Measurements from ENCODE around the gene GPRC5B.

GPRC5B gene

GRCh38 chr16:19923396-19923795 lies 38.7 kb upstream of the GPRC5B start:
- H3K4me3 ChIP-seq (replicated peaks; ENCODE audit: low read depth, low read length): no peak overlapping the region
- H3K27me3 ChIP-seq (replicated peaks; ENCODE audit: control insufficient read depth, insufficient read depth, low read length): no peaks in the 10 kb centered on the region
- no peaks in the 10 kb centered on the region for H3K36me3 ChIP-seq (ENCODE audit: control insufficient read depth, insufficient read depth, low read length)
- DNase-seq (ENCODE audit: extremely low read depth, insufficient read length): no peak
- TF ChIP-seq, protein P1, sequence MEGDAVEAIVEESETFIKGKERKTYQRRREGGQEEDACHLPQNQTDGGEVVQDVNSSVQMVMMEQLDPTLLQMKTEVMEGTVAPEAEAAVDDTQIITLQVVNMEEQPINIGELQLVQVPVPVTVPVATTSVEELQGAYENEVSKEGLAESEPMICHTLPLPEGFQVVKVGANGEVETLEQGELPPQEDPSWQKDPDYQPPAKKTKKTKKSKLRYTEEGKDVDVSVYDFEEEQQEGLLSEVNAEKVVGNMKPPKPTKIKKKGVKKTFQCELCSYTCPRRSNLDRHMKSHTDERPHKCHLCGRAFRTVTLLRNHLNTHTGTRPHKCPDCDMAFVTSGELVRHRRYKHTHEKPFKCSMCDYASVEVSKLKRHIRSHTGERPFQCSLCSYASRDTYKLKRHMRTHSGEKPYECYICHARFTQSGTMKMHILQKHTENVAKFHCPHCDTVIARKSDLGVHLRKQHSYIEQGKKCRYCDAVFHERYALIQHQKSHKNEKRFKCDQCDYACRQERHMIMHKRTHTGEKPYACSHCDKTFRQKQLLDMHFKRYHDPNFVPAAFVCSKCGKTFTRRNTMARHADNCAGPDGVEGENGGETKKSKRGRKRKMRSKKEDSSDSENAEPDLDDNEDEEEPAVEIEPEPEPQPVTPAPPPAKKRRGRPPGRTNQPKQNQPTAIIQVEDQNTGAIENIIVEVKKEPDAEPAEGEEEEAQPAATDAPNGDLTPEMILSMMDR (IDR thresholded peaks at IDR 0.05; ENCODE audit: insufficient read depth, low read length, poor library complexity, severe bottlenecking): no peak

DNA sequence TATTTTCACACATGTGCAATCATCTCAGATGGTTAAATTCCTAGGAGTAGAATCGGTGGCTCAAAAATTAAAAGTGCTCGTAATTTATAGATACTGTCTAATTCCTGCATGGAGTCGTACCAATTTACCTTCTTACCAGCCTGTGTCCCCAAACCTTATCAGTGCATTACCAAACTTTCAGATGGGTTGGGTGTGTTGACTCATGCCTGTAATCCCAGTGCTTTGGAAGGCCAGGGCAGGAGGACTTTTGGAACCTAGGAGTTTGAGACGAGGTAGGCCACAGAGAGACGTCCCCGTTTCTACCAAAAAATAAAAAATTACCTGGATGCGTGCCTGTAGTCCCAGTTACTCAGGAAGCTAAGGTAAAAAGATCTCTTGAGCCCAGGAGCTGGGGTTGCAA lies 34.5 kb upstream of the GPRC5B start:
- no peaks in the 10 kb centered on the region for H3K36me3 ChIP-seq (ENCODE audit: control insufficient read depth, insufficient read depth, low read length)
- no peaks in the 10 kb centered on the region for H3K27me3 ChIP-seq (replicated peaks; ENCODE audit: control insufficient read depth, insufficient read depth, low read length)
- no peak overlapping the region for H3K4me3 ChIP-seq (replicated peaks; ENCODE audit: low read depth, low read length)
- DNase-seq (ENCODE audit: extremely low read depth, insufficient read length): no peak
- TF ChIP-seq, protein P1 (IDR thresholded peaks at IDR 0.05; ENCODE audit: insufficient read depth, low read length, poor library complexity, severe bottlenecking): no peak

DNA sequence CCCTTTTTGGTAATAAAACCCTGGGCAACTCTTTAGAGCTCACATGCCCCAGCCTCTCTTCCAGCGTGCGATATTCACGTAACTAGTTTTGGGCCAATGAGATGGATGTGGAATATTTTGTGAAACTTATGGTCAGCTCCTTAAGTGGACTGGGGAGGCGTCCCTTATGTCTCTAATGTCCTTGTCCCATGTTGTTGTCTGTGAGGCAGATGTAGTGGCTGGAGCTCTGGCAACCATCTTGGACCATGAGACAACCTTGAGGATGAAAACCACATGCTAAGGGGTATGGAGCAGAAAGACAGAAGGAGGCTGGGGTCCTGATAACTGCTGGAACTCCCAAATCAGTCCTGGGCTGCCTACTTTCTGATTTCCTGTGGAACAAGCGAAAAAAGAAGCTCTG lies 31.4 kb upstream of the GPRC5B start:
- no peak overlapping the region for H3K4me3 ChIP-seq (replicated peaks; ENCODE audit: low read depth, low read length)
- TF ChIP-seq, protein P1 (IDR thresholded peaks at IDR 0.05; ENCODE audit: insufficient read depth, low read length, poor library complexity, severe bottlenecking): no peak
- no peaks in the 10 kb centered on the region; the same call in 1 of the 2 replicates for H3K27me3 ChIP-seq (replicated peaks; ENCODE audit: control insufficient read depth, insufficient read depth, low read length)
- H3K36me3 ChIP-seq (ENCODE audit: control insufficient read depth, insufficient read depth, low read length): no peaks in the 10 kb centered on the region
- no peak for DNase-seq (ENCODE audit: extremely low read depth, insufficient read length)

DNA sequence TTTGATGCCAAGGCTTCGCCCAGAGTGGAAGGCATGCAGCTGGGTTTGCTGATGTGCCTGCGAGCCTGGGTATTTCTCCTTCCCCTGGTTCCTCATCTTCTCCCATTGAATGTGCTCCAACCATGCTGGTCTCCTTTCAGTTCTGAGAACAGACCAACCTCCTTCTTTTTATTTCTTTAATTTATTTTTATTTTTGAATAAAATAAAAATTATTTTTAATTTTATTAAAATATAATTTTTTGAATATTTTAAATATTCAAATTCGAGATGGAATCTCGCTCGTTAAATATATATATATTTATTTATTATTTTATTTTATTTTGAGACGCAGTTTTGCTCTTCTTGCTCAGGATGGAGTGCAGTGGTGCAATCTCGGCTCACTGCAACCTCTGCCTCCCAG lies 30.2 kb upstream of the GPRC5B start:
- no peaks in the 10 kb centered on the region for H3K36me3 ChIP-seq (ENCODE audit: control insufficient read depth, insufficient read depth, low read length)
- no peak for DNase-seq (ENCODE audit: extremely low read depth, insufficient read length)
- H3K4me3 ChIP-seq (replicated peaks; ENCODE audit: low read depth, low read length): no peak overlapping the region
- H3K27me3 ChIP-seq (replicated peaks; ENCODE audit: control insufficient read depth, insufficient read depth, low read length): no peaks in the 10 kb centered on the region; the same call in 1 of the 2 replicates
- TF ChIP-seq, protein P1 (IDR thresholded peaks at IDR 0.05; ENCODE audit: insufficient read depth, low read length, poor library complexity, severe bottlenecking): no peak

DNA sequence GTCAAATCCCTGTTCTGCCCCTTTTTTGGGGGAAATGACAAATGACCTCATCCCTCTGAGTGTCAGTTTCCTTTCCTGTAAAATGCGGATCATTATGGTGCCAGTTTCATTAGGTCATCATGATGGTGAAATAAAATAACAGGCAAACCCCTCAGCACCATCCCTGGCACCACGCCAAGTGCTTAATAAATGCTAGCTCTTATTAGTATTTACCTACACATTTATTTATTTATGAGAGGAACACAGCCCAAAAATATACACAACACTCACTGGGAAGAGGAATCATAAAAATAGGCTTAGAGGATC lies 28.6 kb upstream of the GPRC5B start:
- no peaks in the 10 kb centered on the region; the same call in 1 of the 2 replicates for H3K27me3 ChIP-seq (replicated peaks; ENCODE audit: control insufficient read depth, insufficient read depth, low read length)
- TF ChIP-seq, protein P1 (IDR thresholded peaks at IDR 0.05; ENCODE audit: insufficient read depth, low read length, poor library complexity, severe bottlenecking): no peak
- no peaks in the 10 kb centered on the region for H3K36me3 ChIP-seq (ENCODE audit: control insufficient read depth, insufficient read depth, low read length)
- no peak overlapping the region for H3K4me3 ChIP-seq (replicated peaks; ENCODE audit: low read depth, low read length)
- DNase-seq (ENCODE audit: extremely low read depth, insufficient read length): no peak

Data from GM06990 (cell line).